GM19438 (cell line): Measurements from ENCODE around the gene RTP3.
"Not testable (repeated sequence)": the region's sequence is repeated elsewhere in the genome, so short reads cannot be mapped to it uniquely, and the experiment has no call there.

Source experiments
- ATAC-seq: cut with Tn5 transposase; IDR thresholded peaks from one replicate; pipeline ENCODE4 v1.9.1; 2021; ENCODE audit warnings: low read depth; ENCODE audit not compliant: unreplicated experiment

RTP3 gene

GRCh38 chr3:46542801-46543201 is 45.0 kb downstream of the RTP3 start:
- ATAC-seq: no peak

GRCh38 chr3:46544771-46545503 is 47.2 kb downstream of the RTP3 start:
- ATAC-seq: no peak

- no peak for ATAC-seq
These were observed 48.2 kb downstream of the RTP3 start for GRCh38 chr3:46545818-46546630.

DNA sequence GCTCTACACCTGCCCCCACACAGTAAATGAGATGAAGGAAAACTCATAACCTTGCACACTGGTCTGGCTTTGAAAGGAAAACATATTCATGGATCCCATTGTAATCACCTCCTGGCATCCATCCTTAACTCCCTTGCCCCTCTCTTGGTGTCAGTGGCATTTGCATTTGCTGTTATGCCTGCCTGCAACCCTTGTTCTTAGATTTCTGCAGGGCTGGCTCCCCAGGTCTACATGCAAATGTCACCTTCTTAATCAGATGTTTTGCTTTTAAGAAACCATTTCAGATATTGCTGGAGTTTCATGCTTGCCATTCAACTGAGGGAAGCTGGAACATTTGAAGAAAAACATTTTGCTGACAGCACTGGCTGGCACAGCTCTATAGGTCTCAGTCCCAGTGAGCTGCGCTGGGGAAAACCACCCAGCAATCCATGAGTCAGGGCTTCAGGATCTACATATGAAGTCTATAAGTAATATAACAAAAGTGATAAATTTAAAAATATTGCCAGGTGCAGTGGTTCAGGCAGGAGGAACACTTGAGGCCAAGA is 49.2 kb downstream of the RTP3 start:
- no peak for ATAC-seq

DNA sequence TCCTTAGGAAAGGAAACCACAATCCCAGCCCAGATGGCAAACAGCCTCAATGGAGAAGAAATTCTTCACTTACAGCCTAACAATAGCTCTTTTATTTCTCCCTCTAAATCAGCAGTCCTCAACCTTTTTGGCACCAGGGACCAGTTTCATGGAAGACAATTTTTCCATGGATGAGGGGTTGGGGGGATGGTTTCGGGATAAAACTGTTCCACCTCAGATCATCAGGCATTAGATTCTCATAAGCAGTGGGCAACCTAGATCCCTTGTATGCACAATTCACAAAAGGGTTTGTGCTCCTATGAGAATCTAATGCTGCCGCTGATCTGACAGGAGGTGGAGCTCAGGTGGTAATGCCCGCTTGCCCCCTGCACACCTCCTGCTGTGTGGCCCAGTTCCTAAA is 50.8 kb downstream of the RTP3 start:
- not testable (repeated sequence) for ATAC-seq

GRCh38 chr3:46549408-46549904 is 51.7 kb downstream of the RTP3 start:
- no peak for ATAC-seq

- ATAC-seq: no peak
These were observed 52.2 kb downstream of the RTP3 start for GRCh38 chr3:46549989-46550388.
